Ovary (tissue), 3 donors: ENCODE data around the gene ATPAF1.

Source experiments
- POLR2A ChIP-seq: fragments of 450-650 bp; IDR thresholded peaks from one replicate; pipeline ENCODE4 v1.6.1; 2017; ENCODE audit warnings: antibody characterized with exemption, mild to moderate bottlenecking, moderate library complexity
- TF ChIP-seq, protein P1 (sequence below), 3 donors: fragments of 450-650 bp in 2 of 3; fragments of 200-600 bp in 1 of 3; IDR thresholded peaks; one replicate each; pipeline versions ENCODE4 v1.5.1 to v1.8.0; 2016 to 2022; ENCODE audit warnings: antibody characterized with exemption in 3 of 3, mild to moderate bottlenecking in 1 of 3
- donor health status: DM: no; HTN: no; CAD: no.

GRCh38 chr1:46606255-46606965, 61.8 kb downstream of the ATPAF1 start:
- no peak for TF ChIP-seq POLR2A
- TF ChIP-seq, protein P1, sequence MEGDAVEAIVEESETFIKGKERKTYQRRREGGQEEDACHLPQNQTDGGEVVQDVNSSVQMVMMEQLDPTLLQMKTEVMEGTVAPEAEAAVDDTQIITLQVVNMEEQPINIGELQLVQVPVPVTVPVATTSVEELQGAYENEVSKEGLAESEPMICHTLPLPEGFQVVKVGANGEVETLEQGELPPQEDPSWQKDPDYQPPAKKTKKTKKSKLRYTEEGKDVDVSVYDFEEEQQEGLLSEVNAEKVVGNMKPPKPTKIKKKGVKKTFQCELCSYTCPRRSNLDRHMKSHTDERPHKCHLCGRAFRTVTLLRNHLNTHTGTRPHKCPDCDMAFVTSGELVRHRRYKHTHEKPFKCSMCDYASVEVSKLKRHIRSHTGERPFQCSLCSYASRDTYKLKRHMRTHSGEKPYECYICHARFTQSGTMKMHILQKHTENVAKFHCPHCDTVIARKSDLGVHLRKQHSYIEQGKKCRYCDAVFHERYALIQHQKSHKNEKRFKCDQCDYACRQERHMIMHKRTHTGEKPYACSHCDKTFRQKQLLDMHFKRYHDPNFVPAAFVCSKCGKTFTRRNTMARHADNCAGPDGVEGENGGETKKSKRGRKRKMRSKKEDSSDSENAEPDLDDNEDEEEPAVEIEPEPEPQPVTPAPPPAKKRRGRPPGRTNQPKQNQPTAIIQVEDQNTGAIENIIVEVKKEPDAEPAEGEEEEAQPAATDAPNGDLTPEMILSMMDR (IDR thresholded peaks at IDR 0.05): no peak
